HG03469 (cell line): ENCODE measurements around the gene ANKRD12.
"Not testable (repeated sequence)": the region's sequence is repeated elsewhere in the genome, so short reads cannot be mapped to it uniquely, and the experiment has no call there.

Experiments
- ATAC-seq: cut with Tn5 transposase; IDR thresholded peaks from one replicate; pipeline ENCODE4 v1.9.1; 2021; ENCODE audit warnings: mild to moderate bottlenecking, moderate library complexity, moderate number of reproducible peaks; ENCODE audit not compliant: unreplicated experiment

The ANKRD12 gene

DNA sequence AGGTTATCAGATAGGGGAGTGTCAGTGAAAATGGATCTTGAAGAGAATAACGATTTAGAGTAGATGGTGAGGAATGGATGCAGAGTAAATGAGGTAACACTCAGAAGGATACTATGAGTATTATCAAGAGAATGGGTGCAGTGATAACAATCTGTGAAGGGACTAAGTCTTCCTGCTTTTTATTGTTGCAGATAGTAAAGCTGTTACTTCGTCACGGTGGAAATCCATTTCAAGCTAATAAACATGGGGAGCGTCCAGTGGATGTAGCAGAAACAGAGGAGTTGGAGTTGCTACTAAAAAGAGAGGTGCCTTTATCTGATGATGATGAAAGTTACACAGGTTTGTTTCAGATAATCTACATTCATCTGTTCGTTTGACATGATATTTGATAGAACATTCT lies 85.1 kb downstream of the ANKRD12 start:
- ATAC-seq: no peak

DNA sequence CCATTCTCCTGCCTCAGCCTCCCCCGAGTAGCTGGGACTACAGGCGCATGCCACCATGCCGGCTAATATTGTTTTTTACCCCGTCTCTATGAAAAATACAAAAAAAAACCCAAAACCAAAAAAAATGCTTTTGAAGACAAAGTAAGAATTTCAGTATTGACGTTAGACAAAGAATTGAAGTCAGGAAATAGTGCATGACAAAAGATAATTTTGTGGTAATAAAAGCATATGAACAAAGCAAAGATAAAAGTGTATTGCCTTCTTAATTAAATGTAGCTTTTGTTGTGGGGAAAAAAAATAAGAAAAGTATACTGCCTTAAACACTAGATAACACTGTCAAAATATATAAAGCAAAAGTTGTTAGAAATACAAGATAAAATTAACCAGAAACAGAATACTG lies 86.8 kb downstream of the ANKRD12 start:
- ATAC-seq: no peak

DNA sequence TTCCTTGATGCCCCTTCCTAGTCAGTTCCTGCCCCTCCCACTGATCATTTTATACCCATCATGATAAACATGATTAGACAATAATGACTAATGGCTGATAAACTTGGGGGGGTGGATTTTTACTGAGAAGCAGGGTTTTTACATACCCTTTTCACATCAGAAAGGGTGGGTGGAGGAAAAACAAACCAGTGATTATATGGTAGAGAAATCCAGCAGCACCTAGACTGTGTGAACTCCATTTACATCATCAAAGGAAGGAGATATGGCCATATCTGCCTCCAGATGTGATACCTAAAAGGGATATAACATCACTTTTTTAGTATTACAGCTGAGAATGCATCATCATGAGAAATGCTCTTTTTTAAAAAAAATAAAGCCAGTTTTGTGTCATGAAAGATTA lies 89.9 kb downstream of the ANKRD12 start:
- no peak for ATAC-seq

DNA sequence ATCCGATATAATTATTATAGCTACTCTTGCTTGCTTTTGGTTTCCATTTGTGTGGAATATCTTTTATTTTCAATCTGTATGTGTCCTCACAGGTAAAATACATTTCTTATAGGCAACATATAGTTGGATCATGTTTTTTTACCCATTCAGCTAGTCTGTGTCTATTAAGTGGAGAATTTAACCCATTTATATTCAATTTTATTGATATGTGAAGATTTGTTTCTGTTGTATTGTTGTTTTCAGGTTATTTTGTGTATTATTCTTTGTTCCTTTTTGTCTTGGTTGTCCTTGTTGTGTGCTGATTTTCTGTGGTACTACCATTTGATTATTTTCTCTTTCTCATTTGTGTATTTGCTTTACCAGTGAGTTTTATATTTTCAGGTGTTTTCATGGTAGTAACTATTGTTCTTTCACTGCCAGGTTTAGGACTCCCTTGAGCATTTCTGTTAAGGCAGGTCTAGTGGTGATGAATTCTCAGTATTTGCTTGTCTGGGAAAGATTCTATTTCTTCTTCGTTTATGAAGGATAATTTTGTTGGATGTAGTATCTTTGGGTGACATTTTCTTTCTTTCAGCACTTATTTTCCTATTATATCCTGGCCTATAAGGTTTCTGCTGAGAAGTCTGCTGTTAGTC lies 95.4 kb downstream of the ANKRD12 start:
- no peak for ATAC-seq

DNA sequence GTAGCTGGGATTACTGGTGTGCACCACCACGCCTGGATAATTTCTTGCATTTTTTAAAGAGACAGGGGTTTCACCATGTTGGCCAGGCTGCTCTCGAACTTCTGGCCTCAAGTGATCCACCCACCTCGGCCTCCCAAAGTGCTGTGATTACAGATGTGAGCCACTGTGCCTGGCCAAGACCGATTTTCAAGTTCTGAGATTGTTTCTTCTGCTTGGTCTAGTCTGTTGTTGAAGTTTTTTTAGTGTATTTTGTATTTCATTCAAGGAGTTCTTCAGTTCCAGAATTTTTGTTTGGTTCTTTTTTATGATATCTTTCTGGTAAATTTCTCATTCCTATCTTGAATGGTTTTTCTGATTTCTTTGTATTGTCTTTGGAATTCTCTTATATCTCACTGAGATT lies 96.4 kb downstream of the ANKRD12 start:
- no peak for ATAC-seq

DNA sequence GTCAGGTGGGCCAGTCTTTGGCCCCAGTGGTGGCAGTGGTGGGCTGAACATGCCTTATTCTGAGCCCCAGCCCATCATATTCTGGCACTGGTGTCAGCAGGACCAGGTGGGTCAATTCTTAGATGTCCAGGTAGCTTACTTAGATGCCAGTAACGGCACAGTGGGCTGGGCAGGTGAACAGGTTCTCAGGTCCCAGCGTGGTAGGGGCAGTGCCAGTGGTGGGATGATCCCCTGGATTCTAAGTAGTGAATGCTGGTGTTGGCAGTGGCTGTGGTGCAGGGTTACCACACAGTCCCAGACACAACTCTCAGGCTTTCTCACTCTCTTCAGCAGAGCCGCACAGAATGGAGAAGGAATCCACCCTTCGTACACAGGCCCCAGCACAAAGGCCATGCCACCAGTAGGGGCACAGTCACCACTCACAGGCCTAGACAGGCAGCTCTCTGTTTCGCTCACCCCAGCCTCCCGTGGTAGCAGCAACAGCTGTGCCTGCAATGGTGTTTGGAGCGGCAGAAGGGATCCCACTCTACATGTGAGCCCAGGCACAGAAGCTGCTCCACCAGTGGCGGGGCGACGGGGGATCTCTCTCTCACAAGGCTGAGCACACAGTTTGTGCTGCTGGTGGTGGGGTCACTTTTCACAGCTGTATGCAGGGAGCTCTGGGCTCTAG lies 97.3 kb downstream of the ANKRD12 start:
- ATAC-seq: no peak

DNA sequence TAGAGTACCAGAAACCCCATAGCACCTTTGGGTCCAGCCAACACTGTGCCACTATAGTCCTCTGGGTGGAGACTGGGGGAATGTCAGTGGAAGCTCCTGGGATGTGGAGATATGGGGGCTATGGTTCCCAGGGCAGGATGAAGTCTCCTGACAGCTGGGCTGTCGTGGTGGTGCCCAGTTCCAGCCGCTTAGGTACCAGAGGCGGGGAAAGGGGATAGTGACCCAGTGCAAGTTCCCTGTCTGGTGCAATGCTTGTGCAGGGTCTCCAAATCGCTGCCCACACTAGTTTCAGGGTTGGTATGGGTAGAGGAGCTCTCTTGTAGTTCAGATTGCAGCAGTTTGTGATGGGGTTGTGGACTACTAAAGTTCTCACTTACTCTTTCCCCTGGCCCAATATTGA lies 97.9 kb downstream of the ANKRD12 start:
- ATAC-seq: no peak

DNA sequence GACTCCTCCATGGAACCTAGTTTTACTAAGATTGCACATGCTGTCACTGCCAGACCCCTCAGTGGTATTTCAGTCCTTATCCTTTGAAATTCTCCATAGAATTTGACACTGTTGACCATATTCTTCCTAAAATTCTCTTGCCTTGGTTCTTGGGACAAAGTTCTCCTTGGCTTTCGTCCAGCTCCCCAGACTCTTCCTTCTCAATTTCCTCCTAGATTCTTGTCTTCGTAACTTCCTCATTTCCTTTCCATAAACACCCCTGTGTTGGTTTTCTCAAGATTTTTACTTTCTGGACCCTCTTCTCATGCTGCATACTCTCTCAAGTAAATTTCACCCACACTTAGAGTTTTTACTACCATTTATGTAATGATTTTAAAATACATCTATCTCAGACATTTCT lies 101.4 kb downstream of the ANKRD12 start:
- ATAC-seq: no peak

DNA sequence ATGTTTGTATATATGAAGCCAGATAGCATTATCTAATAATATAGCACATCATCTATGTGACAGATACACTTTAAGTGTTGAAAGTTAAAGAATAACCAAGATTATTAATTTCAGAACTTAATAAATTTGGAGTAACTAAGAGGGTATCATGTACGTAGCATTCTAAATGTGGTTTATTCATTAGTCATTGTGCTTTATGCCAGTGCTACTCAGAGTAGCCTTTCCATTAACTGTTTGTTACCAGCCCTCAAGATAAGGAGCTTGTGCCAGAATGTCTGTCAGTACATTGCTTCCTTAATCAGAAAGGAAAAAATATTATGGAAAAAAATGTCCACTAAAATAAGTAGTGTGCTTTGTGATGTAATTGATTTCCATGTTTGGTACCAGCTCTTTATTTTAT lies 103.1 kb downstream of the ANKRD12 start:
- no peak for ATAC-seq

DNA sequence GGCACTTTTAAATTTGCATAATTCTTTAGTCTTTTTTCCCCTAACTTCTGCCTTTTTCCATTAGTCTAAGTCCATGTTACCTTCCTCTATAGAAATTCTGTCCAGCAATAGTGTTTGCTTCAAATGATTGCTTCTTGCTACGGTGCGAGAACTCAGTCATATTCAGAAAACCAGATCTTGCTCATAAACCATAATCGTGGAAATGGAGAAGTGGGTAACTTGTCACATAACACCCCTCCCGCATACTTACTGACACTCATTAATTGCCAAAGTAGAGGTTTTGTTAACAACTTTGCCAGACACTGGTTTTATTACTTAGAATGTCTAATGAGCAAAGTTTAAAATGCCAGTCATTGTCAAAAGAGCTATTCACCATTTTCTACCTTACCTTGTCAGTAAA lies 103.7 kb downstream of the ANKRD12 start:
- no peak for ATAC-seq

DNA sequence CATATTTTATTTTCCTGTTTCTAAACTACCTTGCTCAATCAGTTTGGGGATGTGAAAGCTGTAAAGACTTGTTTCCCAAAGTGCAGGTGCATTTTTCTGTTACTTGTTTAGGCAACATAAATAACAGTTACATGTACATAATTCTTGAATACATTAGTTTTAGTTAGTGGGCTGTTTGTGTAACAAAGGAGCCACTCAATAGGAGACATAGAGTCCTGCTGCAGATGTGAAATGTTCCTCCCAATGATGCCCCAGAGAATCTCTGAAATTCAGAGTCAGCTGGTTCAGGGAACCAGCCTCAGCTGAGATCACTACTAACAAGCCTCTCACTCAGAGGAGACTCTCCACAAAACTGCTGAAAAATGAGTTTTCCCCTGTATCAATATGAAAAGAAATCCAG lies 106.4 kb downstream of the ANKRD12 start:
- ATAC-seq: no peak

DNA sequence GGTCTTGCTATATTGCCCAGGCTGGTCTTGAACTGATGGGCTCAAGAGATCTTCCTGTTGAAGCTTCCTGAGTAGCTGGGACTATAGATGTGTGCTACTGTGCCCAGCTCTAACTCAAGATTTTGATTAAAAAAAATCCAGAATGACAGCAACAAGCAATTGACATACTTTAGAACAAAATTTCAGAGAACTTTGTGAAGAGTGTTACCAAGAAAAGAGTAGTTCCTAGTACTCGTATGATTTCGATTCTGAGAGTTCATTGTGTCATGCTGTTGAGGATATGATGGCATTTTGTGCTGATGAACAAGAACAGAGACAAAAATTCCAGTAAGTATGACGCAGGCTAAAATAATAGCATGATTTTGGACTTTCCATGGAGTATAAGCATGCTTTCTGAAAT lies 107.8 kb downstream of the ANKRD12 start:
- no peak for ATAC-seq

DNA sequence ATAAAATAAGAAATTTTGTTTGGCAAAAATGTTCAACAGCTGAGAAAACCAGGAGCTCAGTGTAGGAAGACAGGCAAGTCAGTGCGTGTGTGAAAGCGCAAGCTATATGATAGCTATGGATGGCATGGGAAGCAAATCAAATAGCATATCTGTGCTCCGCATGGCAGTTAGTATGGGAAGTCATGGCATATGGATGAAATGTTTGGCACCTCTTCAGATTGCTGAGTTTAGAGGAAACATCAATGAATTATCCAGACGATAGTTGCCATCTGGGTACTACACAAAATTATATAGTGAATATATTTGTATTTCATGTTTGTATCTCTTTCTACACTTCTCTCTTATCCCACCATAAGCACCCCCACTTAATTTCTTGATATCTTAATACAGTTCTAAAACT lies 112.1 kb downstream of the ANKRD12 start:
- ATAC-seq: no peak

DNA sequence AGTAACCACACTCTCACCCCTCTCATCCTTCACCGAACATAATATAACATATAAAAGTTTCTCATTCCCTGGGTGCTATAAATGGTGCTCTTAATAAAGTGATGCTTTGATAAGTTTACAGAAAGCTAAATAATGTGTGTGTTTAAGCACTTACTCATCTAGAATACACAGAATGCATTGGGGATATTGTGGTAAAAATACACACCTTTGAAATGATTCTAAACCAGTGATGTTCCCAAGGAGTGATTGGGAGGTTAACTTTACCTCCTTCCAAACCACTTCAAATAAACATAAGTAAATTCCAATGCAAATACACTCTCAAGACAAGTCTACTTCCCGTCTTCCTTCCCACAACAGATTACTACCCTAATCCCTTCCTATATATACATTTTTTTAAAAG lies 112.7 kb downstream of the ANKRD12 start:
- ATAC-seq: no peak

DNA sequence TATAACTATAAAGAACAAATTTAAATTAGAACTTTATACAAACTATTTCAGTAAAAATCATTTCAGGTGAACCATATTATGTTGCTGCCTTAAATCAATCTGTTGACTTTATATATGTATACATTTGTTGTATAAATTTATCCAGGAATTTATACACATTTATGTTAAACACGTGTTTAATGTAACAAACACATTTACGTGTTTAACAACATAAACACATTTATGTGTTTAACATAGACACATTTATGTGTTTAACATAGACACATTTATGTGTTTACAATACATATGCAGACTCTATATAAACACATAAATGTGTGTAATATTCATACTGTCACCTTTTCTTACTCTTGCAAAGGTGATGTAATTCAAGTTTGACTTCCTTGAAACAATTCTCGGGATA lies 122.6 kb downstream of the ANKRD12 start:
- ATAC-seq: no peak

DNA sequence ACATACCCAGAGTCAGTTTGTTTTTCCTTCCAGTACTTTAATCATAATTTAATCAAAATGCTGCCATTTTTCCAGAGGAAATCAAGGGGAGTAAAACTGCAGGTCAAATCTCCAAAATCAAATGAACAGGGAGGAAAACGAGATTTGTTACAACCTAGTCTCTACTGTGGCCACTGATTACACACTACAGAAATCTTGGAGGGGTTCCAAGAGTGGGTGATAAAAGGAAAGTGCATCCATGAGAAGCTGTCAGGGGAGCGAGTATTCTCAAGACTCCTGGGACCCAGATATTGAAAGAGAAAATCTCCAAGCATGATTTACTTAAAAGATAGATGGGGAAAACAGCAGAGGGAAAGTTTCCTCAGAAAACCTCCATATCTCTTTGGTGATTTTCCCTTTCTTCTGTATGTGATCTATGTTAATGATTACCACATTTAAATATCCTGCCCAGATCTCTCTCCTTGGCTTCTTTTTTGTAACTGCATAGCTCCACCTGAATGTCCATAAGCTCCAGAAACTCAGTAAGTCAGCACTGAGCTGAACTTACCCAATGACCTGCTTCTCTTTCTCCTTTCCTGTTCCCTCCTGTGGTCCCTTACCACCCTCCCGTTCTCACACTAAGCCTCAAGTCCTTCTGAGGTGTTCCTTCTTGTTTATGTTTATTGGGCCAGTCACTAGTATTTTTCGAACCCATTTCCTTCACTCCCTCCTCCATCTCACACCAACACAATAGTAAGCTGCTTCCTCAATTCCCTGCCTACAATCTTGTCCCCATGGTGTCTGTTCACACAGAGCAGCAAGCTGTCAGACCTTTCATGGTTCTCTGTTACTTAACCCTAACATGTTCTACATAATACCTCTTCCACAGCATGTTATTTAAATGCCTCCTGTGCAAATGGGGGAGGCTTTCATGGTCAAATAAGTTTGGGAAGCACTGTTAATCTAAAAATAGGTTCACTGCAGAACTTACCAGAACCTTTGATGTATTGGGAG lies 124.1 kb downstream of the ANKRD12 start:
- ATAC-seq: no peak

DNA sequence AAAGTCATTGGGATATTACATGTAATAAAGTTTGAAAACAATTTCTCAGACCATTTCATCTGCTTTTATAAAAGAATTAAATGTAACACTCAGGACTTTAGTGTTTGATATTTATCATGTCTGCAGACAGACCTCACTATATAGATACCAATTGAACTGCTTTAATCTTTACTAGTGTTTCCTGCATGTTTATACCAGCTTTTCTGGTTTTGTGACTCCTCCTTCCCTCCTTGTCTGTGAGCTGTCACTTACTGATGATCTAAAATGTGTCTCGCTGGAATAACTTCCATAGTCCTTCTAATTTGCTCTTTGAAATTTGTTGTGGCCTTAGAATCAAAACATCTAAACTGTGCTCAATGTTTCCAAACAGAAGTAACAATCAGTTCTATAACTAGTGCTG lies 126.7 kb downstream of the ANKRD12 start:
- no peak for ATAC-seq

DNA sequence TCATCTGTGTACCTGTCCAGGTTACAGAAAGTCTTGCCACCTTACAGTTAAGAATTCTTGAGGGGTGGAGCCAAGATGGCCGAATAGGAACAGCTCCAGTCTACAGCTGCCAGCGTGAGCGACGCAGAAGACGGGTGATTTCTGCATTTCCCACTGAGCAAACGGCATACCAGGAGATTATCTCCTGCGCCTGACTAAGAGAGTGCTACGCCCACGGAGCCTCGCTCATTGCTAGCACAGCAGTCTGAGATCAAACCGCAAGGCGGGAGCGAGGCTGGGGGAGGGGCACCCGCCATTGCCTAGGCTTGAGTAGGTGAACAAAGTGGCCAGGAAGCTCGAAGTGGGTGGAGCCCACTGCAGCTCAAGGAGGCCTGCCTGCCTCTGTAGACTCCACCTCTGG lies 128.2 kb downstream of the ANKRD12 start:
- not testable (repeated sequence) for ATAC-seq

DNA sequence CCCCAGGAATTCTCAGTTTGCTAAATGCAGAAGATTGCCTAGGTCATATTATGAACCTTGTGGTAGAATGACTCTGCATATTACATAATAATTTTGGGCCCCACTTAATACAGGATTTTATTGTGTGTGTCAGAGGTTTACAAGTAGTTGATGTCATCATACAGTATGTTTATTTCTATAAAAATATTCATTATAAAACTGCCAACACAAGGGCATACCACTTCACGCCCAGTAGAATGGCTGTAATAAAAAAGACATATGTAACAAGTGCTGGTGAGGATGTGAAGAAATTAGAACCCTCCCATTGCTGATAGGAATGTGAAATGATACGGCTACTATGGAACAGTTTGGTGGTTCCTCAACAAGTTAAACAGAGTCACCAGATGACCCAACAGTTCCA lies 136.6 kb downstream of the ANKRD12 start:
- no peak for ATAC-seq

DNA sequence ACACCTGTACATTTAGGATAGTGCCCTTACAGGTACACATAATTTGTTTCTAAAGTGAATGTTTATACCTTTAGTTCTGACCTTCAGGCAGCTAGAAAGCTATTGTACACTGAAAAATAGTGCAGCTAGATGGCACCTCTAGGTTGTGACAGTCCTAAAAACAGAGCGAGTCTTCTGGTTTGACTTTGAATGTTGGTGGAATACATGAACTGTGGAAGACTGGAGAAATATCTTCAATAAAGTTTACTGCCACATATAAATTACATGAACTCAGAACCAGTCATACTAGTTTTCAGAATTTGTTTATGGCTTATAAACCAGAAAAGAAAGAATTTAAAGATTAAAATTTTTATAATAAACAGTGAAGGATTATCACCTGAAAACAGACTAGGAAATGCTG lies 139.3 kb downstream of the ANKRD12 start:
- no peak for ATAC-seq

DNA sequence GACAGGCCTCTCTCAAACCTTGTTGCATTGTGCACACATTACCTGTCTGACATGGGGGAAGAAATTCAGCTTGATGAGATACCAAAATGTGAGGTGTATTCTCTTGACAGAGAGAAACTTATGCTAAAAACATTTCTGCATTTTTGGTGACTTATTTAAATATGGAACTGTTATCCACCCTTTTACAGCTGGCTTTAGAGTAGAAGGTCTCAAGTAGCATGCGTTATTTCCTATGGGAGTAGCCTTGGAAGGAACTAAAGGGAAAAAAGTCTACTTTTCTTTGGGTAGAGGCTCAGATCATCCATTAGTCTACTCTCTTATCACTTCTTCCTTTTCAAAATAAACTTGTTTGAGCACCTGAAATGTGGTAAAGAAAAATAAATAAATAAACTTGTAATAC lies 141.4 kb downstream of the ANKRD12 start:
- ATAC-seq: no peak

DNA sequence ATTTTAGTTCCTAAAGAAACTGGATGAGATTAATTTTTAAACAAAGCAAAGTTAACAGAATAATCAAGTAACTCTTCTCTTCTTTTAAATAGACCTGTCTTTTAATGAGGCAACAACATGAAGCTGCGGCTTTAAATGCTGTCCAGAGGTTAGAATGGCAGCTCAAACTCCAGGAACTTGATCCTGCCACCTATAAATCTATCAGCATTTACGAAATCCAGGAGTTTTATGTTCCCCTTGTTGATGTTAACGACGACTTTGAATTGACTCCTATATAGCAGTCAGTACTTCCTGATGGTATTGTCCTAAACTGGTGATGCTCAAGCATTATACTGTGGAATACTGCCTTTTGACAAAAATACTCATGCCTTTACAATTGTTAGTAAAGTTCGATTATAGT lies 144.3 kb downstream of the ANKRD12 start:
- ATAC-seq: no peak
